GM19035 (cell line): ENCODE data around the gene CACHD1.

Source experiments
- ATAC-seq: cut with Tn5 transposase; IDR thresholded peaks from one replicate; pipeline ENCODE4 v1.9.1; 2021; ENCODE audit not compliant: unreplicated experiment

Gene CACHD1

DNA sequence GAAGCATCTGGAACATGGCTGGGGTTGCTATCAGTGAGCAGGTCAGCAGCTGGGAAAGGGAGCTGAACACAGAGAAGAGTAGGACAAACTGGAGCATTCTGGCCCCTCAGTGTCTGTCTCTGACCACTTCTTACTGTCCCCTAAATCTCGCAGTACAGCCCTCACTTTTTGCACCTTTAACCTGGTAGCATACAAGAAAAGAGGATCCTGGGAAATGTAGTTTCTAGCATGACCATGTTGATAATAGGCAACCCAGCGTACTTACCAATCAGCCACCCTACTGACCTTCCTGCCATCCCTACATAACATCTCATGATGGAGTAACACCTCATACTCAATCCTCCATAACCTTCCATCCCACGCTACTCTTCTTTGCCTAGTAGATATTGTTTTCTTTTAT lies 175.8 kb downstream of the CACHD1 start:
- no peak for ATAC-seq

DNA sequence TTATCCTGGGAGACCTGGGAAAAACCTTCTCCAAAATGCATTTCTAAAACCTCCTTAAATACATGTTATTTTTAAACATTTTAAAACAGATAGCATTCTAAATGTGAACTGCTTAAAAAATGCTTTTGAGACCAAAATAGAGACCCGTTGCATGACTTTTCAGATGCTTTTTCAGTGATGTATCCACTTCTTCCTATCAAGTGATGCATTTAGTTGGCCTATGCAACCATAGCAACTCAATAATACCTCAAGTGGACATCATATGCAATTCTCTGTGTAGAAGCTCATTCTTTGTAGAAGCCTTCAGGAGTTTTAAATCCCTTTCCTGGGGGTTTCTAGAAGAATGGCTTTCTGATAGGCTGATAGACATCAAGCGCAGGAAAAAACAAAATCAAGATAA lies 180.5 kb downstream of the CACHD1 start:
- ATAC-seq = no peak

DNA sequence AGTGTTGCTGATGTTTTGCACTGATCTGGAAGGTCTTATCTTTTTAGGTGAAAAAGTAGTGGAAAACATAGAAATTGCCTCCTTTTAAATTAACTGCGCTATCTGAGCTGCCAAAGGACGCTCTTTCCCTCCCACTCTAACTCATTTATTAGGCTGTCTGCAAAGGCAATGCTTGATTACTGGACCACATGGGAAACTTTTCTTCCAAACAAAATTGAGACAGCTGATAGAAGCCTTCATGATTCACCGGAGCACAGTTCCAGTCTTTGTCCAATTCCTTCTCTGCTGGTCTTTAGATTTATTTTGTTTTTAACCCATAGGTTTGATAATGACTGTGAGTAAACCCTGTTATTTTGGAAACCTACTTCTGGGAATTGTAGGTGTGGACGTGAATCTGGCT lies 181.9 kb downstream of the CACHD1 start:
- ATAC-seq = no peak

DNA sequence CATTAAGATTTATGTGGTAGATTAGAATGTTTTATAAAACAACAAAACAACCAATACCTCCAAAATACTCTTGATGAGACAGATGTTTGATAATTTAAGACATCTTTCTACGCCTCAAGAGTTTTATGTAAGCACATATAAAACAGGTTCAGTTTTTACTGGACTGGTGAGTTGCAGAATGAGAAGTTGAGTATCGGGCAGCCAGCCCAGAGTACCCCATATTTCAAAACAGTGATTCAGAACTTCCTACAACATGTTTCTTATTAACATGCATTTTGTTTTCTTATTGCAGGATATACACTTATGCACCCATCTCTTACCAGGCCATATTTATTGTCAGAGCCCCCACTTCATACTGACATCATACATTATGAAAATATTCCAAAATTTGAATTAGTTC lies 183.5 kb downstream of the CACHD1 start:
- ATAC-seq = no peak

DNA sequence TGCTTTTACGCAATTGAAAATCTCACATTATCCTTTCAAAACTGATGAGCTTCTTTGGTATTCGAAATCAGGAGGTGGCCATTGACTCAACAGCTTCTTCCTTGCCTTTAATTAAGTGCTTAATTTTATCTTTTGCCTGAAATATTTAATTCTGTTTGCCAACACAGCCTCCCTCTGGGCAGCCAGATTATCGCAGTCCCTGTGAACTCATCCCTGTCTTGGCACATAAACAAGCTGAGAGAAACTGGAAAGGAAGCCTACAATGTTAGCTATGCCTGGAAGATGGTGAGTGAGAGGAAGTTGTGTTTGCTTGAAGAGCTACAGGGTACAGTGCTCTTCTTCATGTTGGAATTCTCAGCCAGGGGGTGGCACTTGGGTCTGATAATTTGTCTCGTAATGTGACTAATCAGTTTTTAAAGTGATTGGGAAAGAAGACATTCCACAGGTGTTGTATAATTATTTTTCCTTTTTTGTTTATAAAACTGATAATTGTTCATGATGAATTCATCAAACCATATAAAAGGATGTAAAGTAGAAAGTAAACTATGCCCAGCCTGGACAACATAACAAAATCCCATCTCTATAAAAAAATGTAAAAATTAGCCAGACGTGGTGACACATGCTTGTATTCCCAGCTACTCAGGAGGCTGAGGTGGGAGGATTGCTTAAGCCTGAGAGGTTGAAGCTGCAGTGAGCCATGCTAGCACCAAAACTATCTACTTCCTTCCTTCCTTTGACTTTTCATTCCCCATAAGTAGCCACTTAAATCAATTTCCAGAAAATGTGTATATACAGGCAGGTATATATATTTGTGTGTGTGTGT lies 184.8 kb downstream of the CACHD1 start:
- no peak for ATAC-seq

DNA sequence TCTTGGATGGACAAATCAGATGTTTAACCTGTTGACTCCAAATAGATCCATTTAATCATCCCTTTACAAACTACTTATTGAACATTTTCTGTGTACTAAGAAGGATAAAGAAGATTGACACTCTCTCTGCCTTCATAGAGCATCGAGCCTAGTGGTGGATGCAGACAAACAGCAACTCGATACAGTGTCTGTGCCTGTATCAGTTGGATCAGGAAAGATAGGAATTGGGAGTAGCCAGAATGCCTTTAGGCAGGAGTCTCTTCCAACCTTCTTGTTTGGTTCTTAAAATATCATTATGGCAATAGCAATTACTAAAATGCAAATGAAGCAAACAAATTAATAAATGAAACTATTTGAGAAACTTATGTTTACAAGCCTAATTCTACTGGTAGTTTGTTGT lies 185.9 kb downstream of the CACHD1 start:
- no peak for ATAC-seq

DNA sequence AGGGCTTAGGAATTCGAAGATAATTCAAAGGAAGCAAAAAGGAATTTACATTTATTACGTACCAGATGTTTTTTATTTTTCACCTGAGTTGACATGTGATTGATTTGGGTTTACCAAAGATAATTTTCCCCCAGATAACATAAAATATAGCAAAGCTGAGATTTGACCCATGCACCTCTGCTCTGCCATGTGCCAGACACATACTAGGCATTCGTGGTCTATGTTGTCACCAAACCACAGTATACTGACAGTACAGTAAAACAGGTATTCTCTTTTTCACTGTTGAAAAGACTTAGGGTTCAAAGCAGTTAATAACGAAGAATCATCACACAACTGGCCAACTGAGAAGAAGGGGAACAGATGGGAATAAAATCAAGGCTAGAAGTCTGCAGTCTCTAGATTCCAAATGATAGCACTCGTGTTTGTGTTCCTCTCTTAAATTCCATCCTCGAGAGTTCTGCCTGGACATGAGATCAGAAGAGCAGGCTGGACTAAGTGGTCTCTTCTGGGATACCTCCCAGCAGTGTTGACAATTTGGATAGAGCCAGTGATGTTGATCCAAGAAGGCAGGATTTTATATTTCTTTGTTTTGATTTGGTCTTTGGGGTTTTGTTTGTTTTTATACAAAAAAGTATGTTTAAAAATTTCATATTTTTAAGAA lies 189.7 kb downstream of the CACHD1 start:
- no peak for ATAC-seq

DNA sequence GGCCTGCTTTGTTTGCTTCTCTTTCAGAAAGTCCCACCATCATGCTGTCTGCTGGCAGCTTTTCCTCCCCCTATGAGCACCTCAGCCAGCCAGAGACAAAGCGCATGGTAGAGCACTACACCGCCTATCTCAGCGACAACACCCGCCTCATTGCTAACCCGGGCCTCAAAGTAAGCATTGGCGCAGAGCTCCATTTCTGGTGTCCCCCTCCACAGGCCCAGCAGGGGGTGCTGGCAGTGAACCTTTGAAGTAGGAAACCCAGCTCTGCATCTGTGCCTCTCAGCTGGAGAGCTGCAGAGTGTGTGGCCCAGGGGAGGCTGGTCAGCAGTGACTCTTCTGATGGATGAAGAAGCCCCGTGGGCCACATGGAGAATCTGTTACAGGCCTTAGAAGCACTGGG lies 193.7 kb downstream of the CACHD1 start:
- no peak for ATAC-seq

DNA sequence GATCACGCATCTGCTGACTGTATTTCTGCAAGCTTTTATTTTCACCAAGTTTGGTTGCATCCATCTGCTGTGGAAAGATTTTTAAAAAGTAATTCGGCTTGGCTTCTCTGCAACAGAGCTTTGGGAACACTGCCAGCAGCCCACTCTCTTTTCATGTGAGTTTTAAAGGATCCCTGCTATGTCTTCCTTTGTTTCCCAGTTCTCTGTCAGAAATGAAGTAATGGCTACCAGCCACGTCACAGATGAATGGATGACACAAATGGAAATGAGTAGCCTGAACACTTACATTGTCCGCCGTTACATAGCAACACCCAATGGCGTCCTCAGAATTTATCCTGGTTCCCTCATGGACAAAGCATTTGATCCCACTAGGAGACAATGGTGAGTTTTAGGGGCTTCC lies 194.4 kb downstream of the CACHD1 start:
- no peak for ATAC-seq

DNA sequence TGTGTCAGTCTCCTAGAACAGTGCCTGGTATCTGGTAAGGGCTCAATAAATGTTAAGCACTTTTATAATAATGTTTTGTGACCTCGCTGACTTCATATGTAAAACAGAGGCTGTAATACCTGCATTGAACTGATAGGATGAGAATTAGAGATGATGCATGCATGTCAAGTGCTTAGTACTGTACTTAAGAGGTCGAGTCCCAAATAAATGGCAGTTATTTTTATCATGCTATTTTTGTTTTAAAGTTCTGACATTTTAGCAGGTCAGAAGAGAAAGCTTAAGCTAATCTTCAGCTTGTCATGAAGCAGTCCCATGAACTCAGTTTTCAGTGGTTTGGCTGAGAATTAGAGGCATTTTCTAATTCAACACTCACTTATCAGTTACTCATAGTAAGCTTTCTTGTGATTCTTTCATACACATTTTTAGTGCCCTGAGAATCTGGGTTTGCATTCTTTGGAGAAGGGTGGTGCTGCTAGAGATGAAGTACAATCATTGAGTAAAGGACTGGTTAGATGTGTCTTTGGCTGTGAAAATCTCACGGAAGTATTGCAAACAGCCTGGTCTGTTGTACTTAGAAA lies 199.3 kb downstream of the CACHD1 start:
- no peak for ATAC-seq

DNA sequence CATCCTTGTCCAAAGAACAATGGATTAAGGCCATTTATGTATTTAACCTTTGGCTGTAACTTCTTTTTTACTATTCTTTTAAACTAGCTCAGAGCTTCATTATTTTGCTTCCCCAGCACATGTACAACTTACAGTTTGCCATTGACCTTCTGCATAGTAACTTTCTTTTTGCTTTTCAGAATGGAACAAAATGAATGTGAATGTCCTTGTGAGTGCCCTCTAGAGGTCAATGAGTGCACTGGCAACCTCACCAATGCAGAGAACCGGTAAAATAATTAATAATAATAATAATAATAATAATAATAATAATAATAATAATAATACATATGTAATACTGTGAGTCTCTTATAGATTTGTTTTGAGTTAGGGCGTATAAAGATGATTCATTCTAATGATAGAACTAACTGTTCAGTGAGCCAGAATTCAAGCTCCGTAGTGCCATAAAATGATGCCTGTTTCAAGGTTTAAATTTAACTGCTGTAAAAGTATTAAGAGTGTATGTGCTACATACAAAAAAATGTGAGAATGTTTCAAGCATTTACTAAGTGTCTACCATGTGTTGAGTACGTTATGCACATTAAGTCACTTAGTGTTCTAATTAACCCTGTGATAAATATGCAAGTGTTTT lies 205.9 kb downstream of the CACHD1 start:
- ATAC-seq = no peak

DNA sequence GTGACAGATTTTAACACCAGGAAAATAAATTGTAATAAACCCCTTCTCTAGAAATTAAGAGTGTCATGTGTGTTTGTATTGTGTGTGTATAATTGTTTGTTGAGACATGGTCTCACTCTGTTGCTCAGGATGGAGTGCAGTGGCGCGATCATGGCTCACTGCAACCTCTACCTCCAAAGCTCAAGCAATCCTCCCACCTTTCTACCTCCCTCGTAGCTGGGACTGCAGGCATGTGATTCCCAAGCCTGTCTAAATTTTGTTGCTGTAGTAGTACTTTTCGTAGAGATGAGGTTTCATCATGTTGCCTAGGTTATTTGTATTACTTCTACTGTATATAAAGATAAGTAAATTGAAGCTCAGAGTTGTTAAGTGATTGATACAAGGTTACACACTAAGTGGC lies 206.5 kb downstream of the CACHD1 start:
- no peak for ATAC-seq

DNA sequence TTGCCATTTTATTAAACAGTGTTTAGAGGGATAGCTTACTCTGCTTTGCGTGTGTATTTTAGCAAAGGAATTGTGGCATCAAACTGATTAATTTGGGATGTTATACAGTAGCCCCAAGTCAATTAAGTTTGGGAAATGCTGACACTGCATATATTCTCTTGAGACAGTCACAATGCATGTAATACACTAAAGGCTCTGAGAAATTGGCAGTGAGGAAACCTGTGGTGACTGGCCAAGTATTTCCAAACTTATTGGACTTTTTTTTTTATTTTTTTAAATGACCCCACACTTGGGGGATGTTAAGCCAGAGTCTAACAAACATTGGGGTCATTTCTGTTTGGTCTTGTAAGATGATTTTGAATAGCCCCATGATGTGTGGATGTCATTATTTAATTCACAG lies 207.6 kb downstream of the CACHD1 start:
- no peak for ATAC-seq

DNA sequence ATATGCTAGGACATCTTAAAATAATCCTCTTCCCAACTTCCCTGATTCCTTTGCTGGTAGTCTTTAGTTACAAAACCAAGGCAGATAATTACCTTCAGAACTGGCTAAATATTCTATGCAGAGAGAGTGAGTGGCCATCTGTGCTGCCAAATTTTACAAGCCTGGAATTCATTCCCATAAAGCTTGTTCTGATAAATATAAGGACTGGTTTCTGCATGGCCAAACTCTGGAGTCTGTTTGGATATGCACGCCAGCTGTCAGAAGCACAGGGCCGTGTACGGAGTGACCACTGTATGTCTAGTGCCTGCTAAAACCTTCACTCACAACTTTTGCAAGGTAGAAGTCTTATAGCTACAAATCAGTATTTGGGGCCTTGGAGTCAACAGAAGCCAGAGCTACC lies 208.4 kb downstream of the CACHD1 start:
- no peak for ATAC-seq

DNA sequence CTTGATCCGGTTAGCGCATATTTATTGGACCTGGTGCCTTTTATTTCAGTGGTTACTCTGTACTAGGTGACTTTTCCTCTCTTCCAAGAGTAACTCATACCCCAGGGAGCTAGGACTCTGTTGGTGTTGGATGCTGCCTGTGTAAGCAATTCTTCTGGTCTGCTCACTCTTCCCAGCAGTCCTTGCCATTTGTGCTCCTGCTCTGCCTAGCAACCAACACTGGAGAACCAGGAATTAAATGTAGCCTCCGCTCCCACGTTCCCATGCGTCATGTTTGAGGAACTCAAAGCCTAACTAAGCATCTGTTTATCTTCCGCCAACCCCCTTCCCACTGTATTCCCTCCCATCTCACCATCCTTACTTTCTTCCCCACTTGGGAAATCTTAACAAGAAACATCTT lies 209.2 kb downstream of the CACHD1 start:
- ATAC-seq = no peak

DNA sequence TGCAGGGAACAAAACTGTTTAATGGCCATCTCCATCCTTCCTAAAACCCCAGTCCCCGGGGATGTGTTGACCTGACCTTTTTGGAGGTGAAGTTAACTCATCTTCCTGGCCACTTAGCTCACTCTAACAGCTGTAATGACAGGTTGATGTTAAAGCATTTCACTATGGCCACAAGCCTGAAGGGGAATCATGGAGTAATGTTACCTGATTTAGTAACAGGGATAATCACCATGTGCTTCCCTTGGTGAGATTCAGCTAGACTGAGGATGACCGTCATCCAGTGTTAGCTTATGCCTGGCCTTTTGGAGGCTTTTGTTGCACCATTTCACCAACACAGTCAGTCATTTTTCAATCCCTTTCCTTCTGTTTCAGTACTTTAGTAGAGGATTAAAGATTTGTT lies 210.7 kb downstream of the CACHD1 start:
- ATAC-seq = no peak

DNA sequence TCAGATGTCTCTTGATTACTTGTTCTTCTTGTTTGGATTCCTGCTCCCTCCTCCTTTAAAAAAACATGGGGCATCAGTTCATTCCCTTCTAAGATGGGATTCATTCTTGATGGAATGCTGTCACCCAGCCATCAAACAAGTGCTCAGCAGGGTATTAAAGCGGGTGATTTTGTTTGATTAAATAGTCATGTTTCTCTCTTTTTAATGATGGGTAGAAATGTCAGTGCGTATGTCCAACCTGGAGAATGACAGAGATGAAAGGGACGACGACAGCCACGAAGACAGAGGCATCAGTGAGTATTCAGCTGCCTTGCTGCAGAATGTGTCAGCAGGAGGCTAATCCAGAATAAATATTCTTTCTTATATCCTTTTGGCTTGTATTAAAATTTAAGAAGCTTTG lies 211.1 kb downstream of the CACHD1 start:
- no peak for ATAC-seq

DNA sequence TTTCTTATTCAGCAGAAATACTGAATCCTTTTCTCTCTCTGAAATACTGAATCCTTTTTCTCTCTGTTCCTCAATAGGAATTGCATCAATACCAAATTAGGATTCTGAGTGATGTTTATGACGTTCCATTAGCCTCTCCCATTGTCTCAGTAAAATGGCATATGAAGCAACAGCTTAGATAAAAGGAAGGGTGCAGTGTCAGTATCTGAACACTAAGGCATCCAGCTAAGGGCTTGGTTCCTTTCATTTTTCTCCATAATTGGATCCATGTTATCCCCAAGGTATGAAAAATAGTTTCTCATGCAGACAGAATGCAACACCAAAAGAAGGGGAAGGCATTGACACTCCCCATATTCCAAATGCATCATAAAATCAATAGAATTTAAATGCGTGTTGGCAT lies 213.5 kb downstream of the CACHD1 start:
- no peak for ATAC-seq

DNA sequence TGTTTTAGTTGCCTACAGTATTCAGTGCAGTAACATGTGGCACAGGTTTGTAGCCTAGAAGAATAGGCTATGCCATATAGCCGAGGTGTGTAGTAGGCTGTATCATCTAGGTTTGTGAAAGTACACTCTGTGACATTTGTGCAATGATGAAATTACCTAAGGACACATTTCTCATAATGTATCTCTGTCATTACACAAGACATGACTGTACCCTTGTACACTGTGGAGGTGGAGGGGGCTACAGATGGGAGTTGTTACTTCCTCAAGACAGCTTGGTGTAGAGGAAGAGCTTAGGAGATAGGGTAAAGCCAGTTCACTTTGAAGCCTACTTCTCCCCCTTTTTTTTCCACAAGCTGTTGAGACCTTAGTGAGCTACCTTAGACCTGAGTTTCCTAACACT lies 215.3 kb downstream of the CACHD1 start:
- ATAC-seq = no peak

DNA sequence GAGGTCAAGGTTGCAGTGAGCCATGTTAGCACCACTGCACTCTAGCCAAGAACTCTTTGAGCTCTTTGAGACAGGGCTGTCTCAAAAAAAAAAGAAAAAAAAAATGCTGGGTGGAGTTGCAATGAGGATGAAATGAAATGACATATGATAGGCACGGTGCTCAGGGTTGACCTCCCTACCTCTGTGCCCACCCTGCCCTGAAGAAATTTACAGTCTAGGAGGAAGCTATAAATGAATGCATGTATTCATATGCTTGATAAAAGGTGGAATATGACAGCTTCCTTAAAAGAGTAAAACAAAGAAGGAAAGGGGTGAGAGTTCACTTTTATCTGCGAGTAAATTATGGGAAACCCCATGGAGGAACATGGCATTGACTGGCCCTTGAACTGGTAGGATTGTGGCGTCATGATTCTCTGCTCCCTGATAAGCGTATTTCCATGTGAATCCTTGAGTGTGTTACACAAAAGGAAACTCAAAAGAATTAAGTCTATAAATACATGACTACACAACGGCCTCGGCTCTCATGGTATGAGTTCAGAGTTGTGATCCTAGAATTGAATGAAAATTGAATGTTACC lies 215.9 kb downstream of the CACHD1 start:
- ATAC-seq = no peak

DNA sequence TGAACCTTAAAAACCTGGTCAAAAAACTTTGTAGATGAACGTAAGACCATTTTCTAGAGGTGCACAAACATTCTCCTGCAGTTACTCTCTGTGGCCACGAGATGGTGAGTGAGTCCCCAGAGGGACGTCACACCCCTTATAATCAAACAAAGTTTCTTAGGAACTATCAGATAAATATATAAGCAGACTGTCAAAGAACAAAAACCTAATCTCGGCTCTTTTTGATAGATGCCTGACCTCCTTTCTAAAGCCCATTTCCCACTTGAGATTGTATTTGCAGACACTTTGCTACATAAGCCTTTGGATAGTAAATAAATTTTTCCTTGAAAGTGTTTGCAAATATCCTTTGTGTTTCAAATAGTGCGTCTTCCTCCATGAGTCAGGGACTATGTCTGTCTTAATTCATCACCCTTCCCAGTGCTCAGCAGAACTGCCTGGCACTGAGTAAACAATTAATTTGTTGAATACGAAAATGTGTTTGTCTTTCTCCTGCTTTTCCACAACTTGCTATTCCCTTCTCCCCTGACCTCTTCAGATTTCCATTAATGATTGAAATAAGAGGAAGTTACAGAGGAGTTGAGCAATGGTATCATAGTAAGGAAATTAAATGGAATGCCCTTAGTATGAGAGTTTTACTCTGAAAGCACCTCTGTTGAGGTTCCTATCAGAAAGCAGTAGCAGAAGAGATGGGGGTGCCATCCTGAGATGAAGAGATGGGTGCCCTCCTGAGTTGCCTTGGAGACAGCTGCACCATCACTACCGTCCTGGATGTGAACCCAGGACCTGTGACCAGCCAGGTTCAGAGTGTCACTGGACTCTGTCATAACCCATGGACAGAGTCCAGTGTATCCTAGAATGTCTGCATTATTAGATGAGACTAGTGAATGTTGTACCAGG lies 217.1 kb downstream of the CACHD1 start:
- peak; percentile 72 for ATAC-seq
